ENCODE data around the gene PTPRA.

- TF ChIP-seq CTCF (IDR thresholded peaks at IDR 0.05; ENCODE audit: low read depth, low read length, poor library complexity, severe bottlenecking) (no peak), EZH2phosphoT487 (IDR thresholded peaks at IDR 0.05; ENCODE audit: borderline replicate concordance, low read length) (no peak)
Observed at GRCh38 chr20:2911200-2911599, 37.9 kb downstream of the PTPRA start.
